Measurements from ENCODE around the gene CLDN10.

GRCh38 chr13:95596701-95597100 lies 44.2 kb downstream of the CLDN10 start:
- TF ChIP-seq CTCF (IDR thresholded peaks at IDR 0.05; ENCODE audit: low read length) (no peak), EZH2 (IDR thresholded peaks at IDR 0.05; ENCODE audit: borderline replicate concordance, low read length) (no peak)
